Hematopoietic multipotent progenitor cell treated with erythropoietin and hydrocortisone succinate and interleukin-3 and kit ligand, for 17 days (in vitro differentiated cells): Measurements from ENCODE around the gene KRTAP5-6.
"Not testable (repeated sequence)": the region's sequence is repeated elsewhere in the genome, so short reads cannot be mapped to it uniquely, and the experiment has no call there.

Source experiments
- DNase-seq: peaks from one replicate; pipeline ENCODE4 v3.0.0-alpha.2; 2015; ENCODE audit warnings: low spot score

Gene KRTAP5-6

DNA sequence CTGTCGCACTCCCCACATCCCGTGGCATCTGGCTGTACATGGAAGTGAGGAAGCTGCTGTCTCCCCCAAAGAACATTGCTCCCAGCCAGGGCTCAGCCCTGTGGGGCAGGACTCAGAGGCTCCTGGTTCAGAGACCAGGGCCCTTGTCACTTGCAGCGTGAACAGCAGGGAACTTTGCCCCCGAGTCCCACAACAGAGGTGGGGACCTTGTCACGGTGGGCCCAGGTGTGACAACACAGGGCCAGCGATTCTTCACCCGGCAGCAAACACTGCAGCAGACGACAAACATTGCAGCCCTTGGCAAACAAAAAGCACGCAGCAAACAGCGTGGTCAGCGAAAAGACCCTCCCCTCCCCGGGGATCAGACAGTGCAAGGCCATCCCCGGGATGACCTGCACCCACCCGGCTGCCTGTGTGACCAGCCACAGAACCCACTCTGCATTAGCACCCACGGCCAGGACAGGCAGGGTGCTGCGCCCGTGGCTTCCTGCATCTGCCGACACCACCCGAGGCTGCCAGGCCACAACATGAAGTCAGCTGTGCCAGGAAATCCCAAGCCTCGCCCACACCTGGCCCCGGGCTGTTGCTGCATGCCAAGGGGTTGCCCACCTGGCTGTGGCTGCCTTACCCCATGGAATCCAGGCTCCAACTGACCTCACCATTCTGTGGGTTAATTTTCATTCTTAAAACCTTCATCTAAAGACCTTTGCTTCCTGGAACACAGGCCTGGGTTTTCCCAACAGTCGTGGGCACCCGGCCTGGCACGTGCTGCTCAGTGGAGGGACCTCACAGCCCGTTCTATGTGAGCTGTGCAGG, 35.3 kb upstream of the KRTAP5-6 start:
- not testable (repeated sequence) for DNase-seq

DNA sequence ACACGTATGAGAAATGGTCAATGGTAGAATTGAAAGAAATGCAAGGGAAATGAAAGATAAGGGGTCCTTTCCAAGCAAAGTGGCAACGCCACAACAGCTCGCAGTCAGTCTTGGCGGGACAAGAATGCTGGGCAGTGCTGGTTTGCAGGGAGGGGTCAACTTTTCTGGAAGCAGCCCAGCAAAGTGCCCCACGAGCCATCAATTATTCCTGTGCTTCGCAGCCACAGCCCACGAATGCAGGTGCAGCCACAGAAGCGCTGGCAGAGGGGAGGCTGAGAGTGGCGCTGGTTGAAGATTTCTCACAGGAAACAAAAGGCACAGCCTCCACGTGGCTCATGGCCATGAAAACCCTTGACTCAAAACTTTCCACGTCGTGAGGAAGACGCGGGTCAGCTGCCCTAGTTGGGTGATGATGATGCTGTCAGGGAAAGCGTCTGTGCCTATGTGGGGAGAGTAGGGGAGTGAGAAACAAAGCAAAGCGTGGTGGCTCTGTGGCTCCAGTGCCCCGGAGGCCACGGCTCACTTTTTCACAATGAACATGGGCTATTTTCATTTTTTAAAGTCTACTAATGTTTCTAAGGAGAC, 34.2 kb upstream of the KRTAP5-6 start:
- DNase-seq: not testable (repeated sequence)

DNA sequence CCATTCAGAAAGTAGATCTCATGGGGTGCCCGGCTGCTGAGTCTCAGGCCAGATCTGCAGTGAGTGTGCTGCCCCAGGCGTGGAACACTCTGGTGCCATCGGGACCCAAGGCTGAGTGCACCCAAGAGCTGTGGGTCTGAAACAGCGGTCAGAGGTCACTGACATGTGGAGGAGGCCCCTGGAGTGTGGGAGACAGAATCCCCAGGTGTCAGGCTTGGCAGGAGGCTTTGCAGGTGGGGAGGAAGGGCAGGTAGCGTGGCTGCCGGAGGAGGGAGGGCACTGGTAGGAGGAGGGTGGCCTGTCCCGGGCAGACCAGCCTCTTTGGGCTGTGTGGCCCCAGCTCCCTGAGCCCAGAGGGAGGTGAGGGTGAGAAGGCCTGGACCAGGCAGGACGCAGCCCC, 31.7 kb upstream of the KRTAP5-6 start:
- DNase-seq: no peak

DNA sequence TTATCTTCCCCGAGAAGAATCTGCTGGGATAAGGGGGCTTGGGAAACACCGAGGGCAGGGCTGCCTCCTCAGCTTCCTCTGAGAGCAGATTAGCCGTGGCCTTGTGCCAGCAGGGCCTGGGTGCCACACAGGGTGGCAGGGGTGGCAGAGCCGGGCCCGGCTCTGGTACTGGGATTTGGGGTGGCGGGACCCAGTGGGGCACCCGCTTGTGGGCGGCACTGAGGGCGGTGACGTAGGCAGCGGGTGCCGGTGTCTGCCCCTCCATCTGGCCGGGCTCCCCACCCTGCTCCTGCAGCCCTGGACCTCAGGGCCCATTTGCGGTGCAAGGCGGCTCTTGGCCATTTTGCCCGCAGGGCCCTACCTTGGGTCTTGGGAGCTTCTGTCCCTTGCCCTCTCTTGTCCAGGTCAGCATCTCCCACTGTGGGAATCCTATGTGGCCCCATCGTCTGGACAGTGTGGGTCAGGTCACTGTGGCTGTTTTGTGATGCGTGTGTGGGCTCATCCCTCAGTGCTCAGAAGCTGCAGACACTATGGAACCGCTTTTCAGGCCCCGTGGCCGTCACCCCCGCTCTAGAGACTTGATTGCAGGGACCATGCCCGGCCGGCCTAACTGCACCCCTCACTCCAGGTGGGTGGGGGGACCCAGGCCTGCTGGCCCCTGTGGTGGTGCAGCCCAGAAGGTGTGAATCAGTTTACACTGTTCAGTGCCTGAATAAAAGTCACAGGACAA, 29.7 kb upstream of the KRTAP5-6 start:
- DNase-seq: no peak

DNA sequence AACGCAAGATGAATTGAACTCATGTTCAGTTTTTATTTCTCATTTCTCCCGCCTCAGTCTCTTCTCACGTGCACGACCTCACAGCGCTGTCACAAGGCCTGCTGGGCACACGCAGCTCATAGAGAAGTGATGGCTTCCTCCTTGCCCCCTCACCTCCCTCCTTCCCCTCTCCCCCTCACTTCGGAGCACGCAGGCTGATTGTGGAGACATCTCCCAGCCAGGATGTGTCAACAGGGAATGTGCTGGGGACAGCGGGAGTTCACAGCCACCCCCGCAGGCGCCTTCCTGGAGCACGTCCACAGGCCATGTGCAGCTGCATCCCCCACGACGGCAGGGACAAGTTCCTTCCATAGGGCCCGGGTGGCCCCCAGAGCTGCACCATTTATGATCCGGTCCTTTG, 29.1 kb upstream of the KRTAP5-6 start:
- no peak for DNase-seq

DNA sequence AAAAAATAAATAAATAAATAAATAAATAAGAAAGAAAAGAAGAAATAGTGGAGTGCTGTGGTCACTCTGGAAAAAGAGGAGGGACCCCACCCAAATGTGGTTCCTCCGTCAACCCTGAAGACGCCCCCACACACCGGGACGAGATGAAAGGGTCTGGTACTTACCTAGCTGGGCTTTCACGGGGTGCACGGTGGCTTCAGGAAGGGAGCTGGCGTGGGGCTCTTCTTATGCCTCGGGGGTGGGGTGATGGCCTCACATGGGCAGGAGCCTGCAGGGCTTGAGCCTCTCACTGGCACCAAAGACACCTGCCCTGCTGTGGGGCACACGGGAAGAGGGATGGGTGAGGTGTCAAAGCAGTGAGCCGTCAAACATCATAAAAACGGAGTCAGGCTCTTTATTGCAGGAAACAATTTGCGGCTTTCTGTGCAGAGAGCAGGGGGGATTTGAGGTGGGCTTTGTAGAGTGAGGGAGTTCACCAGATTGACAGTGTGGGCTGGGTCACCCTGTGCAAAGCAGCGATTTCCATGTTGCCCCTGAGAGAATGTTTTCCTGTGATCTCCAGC, 28.0 kb upstream of the KRTAP5-6 start:
- DNase-seq: no peak

DNA sequence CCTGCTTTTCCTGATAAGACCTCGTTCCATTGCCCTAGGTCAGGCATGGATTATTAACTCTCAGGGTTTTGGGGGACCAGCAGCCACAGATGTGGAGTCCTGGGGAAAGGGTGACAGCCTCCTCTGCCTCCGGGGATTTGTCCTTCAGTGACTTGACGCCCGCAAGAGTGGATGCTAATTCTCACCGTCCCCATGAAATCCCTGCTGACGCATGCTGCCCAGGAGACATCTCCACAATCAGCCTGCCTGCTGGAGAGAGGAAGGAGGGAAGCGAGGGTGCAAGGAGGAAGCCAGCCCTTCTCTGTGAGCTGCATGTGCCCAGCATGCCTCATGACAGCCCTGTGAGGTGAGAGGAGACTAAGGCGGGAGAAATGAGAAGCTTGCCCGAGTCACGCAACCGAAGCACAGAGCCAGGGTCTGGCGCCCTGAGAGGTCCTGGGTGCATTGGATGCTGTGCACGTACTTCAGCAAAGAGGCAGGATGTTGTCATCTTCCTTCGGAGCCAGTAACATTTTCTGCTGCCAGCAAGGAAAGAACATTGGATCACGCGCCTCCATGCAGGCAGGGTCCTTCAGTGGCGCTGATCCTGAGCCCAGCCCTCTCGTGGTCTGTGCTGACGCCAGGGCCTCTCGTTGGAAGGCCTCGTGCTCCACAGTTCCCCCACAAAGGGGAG, 27.3 kb upstream of the KRTAP5-6 start:
- no peak for DNase-seq

DNA sequence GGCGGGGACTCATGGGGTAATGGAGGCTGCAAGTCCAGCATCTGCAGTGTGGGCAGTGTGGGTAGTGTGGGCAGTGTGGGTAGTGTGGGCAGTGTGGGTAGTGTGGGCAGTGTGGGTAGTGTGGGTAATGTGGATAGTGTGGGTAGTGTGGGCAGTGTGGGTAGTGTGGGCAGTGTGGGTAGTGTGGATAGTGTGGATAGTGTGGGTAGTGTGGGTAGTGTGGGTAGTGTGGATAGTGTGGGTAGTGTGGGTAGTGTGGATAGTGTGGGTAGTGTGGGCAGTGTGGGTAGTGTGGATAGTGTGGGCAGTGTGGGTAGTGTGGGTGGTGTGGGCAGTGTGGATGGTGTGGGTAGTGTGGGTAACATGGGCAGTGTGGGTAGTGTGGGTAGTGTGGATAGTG, 26.5 kb upstream of the KRTAP5-6 start:
- DNase-seq: not testable (repeated sequence)

DNA sequence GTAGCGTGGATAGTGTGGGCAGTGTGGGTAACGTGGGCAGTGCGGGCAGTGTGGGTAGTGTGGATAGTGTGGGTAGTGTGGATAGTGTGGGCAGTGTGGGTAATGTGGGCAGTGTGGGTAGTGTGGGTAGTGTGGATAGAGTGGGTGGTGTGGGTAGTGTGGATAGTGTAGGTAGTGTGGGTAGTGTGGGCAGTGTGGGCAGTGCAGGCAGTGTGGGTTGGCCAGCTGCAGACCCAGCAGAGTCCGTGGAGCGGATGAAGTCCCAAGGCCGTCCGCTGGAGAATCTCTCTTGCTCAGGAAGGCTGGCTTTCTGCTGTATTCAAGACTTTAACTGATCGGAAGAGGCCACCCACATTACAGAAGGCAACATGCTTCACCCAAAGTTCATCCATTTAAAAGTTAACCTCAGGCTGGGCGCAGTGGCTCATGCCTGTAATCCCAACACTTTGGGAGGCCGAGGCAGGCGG, 26.1 kb upstream of the KRTAP5-6 start:
- DNase-seq: no peak

DNA sequence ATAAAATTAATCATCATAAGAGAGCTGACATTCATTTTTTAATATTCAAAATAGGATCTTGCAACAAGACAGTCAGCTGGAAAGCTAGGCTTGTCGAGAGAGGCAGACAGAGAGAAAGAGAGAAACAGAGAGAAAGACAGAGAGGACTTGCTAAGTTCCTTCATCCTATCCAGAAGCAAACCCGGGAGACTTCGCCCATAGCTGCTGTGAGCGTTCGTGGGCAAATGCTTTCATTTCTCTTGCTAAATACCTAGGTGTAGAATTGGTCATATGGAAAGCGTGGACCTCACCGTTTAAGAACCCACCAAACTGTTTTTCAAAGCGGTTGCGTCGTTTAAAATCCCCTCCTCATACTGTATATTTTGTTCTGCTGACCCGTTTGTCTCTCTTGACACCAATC, 25.3 kb upstream of the KRTAP5-6 start:
- DNase-seq: no peak

DNA sequence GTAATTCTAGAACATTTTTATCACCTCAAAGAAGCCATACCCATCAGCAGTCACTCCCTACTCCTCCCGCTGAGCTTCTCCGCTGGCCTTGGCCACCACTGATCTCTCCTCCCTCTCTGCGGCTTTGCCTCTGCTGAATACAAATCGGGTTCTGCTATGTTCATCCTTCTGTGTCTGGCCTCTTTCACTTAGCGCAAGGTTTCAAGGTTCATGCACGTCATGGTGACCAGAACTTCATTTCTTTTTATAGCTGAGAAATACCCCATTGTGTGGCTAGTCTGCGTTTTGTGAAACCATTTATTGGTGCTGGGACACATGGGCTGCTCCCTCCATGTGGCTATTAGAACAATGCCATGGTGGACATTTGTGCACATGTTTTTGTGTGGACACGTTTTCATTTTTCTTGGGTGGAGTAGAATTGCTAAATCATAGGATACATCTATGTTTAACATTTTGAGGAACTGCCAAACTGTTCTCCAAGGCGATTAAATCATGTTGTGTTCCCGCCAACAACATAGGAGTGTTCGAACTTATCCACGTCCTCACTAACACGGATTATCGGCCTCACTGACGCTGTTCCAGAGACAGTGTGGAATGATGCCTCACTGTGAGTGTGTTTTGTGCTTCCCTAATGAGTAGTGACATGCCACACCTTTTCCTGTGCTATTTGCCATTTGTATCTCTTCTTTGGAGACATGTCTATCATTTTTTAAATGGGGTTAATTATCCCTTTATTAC, 24.2 kb upstream of the KRTAP5-6 start:
- DNase-seq: no peak

DNA sequence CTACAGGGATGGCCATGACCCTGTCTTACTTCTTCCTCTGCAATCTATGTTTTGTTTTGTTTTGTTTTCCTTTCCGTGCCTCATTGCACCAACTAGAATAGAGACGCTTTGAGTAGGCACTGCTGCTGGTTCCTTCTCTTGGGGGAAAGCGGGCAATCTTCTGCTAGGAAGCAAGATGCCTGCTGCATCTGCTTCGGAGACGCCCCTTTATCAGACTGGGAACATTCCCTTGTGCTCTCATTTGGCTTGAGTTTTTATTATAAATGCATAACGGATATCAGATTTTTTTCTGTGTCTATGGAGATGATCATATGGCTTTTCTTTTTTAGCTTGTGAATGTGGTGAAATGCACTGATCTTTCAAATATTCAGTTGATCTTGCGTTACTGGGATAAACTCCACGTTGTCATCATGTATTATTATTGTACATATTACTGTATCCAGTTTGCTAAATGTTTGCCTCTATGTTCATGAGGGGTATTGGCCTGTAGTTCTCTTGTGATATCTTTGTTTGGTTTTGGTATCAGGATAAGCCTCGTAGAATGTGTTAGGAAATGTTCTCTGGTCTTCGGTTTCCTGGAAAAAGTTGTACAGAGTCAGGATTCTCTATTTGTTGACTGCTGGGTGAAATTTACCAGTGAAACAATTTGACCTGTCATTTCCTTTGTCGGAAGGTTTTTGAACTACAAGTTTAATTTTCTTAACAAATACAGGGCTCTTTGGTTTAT, 23.4 kb upstream of the KRTAP5-6 start:
- DNase-seq: no peak

DNA sequence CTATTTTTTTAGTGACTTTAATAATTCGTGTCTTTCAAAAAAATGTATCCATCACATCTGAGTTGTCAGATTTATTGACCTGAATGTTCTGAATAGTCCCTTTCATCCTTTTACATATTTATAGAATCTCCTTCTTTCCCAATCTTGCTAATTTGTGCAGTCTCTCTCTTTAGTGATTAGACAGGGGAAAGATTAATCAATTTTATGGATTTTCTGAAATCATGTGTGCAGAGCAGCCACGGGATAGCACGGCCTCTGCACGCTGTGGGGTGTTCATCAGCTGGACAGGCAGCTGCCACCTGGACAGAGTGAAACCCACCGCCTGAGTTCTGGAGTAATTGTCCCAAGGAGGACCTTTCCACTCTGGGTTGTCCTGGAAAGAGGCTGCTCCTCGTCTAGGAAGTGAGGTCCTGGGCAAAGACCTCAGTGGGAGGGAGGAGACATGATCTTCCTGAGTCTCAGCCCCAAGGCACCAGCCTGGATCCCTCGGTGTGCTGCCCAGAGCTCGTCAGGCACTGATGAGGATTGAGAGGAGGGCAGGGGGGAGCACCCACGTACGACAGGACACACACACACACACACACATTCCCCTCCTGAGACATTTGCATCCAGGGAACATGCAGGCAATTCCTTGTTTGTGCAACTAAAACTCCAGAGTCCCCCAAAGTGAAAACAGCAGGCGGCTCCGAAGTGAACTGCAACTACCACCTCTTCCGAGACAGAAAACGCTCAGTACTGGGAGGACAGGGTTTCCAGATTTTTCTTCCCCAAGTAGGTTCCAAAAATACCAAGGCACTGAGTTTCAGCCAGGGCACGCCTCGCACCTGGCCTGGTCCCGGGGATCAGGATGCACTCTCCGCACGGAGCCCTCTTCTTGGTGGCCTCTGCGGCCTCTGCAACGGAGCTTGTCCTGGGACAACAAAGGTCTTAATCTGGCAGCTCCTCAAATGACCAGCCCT, 22.5 kb upstream of the KRTAP5-6 start:
- DNase-seq: no peak

DNA sequence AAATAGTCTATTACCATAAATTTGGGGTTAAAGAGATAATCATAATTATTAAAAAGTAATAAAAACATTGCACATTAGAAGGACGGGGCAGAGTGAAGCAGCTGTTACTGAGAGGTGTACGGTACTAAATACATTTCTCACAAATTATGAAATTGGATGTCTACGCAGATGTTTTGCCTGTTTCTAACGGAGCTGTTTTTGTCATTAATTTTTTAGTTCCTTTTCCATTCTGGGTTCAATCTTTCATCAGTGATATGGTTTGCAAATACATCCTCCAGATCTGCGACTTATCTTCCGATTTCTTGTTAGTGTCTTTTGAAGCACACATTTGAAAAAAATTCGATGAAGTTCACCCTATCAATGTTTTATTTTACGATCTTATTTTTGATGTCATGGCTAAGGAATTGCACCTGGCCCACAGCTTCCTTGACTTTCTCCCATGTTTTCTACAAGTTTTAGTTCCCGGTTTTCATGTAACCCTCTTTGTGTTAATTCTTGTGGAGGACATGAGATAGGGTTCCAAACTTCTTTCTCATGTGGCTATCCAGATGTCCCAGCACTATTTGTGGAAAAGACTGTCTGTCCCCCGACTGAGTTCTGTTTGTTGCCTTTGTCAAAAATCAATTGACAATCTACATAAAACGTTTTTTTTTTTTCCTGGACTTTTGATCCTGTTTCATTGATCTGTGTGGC, 21.3 kb upstream of the KRTAP5-6 start:
- no peak for DNase-seq

DNA sequence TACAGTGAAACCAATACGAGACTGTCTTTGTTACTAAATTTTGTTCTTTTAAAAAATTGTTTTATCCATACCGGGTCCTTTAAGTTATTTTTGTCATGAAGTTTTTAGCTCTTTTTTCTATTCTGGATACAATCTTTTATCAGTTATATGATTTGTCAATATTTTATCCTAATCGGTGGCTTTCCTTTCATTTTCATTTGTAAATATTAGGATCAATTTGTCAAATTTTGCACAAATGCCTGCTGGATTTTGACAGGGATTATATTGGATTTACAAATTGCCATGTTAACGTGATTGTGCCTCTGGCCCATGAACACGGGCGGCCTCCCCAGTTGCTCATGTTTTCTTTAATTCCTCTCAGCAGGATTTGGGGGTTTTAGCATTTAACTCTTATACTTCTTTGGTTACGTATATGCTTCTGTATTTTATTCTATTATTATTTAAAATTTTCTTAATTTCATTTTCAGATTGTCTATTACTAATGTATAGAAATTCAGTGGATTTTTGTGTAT, 20.7 kb upstream of the KRTAP5-6 start:
- DNase-seq: no peak

DNA sequence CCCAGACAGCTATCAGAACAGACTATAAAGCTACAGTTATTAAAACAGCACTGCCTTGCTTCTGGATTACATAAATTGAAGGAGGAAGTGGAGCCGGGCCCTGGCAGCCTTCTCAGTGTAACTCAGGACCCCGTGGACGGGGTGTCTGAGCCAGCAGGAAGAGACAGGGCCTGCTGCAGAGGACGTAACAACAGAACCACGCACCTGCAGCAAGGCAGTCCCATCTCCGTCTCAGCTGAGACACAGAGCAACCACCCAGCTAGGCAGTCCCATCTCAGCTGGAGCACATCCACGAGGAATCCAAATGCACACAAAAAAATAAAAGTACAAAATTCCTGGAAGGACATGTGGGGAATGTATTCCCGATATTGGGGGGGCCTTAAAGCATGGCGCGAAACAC, 17.1 kb upstream of the KRTAP5-6 start:
- DNase-seq: no peak

DNA sequence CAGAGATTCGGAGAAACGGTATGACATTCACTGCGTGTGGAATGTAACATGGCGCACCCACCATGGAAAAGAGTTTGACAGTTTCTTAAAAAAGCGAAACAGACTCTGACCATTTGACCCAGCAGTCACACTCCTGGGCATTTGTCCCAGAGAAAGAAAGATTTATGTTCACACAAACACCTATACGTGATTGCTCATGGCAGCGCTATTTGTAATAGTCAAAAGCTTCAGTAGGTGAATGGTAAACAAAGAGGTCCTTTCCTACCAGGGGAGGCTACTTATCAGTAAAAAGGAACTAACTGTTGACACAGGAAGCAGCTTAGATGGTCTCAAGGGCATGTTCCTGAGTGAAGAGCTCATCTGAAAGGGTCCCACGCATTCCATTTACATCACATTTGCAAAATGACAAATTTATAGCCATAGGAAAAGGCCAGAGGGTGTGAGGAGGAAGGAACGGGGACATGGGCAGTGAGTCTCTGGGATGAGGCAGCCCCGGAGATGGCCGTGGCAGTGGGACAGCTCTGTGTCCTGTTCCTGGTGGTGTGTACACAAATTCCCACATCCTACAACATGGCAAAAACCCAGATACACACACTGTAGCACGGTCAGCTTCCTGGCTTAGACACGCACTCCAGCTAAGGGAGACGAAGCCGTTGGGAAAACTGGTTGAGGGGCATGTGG, 14.6 kb upstream of the KRTAP5-6 start:
- no peak for DNase-seq

DNA sequence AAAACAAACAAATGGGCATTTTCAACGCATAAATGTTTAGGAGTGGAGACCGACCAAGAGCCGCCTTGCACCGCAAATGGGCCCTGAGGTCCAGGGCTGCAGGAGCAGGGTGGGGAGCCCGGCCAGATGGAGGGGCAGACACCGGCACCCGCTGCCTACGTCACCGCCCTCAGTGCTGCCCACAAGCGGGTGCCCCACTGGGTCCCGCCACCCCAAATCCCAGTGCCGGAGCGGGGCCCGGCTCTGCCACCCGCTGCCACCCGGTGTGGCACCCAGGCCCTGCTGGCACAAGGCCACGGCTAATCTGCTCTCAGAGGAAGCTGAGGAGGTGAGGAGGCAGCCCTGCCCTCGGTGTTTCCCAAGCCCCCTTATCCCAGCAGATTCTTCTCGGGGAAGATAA, 13.8 kb upstream of the KRTAP5-6 start:
- DNase-seq: not testable (repeated sequence)
